Lower lobe of right lung (tissue), 2 donors: Measurements from ENCODE around the gene PCYT1A. TPM values are rescaled to one million over a fixed set of nuclear protein-coding genes. Genes with fewer than 3 reads are reported as not detected.

ENCODE experiments used
- ATAC-seq, 2 donors: fragments of 200-7000 bp; cut with Tn5 transposase; one replicate each; pipeline ENCODE4 v1.9.1; 2020 to 2022; ENCODE audit warnings: mild to moderate bottlenecking in 2 of 2, moderate library complexity in 2 of 2
- DNase-seq: peaks from one replicate; pipeline ENCODE4 v3.0.0-alpha.2; 2020
- H3K27ac ChIP-seq: fragments of 200-600 bp; one replicate; pipeline ENCODE4 v1.8.0; 2022
- H3K27me3 ChIP-seq: fragments of 200-600 bp; one replicate; pipeline ENCODE4 v1.8.0; 2022; ENCODE audit warnings: low read depth
- H3K36me3 ChIP-seq: fragments of 200-600 bp; one replicate; pipeline ENCODE4 v1.8.0; 2022; ENCODE audit warnings: mild to moderate bottlenecking
- H3K4me1 ChIP-seq: fragments of 200-600 bp; one replicate; pipeline ENCODE4 v1.8.0; 2022
- H3K4me3 ChIP-seq: fragments of 200-600 bp; one replicate; pipeline ENCODE4 v1.8.0; 2022; ENCODE audit warnings: mild to moderate bottlenecking
- H3K9me3 ChIP-seq: fragments of 200-600 bp; one replicate; pipeline ENCODE4 v1.8.0; 2022
- intact Hi-C: fragments of 100-400 bp; cut with DNase I; formaldehyde crosslinking; loops from one replicate; pipeline ENCODE4 v1.11.0; 2022
- total RNA-seq: library from RNA; stranded (reverse); fragmentation: NEBNext Ultra II Directional; extraction: Animal tissue kit (Norgen Biotek cat#: 25700); gene quantifications from one replicate; pipeline ENCODE4 v1.2.1, GENCODE V29; 2021
- TF ChIP-seq, protein P1 (sequence below): fragments of 200-600 bp; IDR thresholded peaks from one replicate; pipeline ENCODE4 v1.8.0; 2022; ENCODE audit warnings: antibody characterized with exemption, mild to moderate bottlenecking
- donor health status: DM: no; HTN: yes; CAD: no; lungs with severe emphysema.

Gene PCYT1A
- total RNA-seq, 1 donor from 2014 or later, result 56.1 TPM

DNA sequence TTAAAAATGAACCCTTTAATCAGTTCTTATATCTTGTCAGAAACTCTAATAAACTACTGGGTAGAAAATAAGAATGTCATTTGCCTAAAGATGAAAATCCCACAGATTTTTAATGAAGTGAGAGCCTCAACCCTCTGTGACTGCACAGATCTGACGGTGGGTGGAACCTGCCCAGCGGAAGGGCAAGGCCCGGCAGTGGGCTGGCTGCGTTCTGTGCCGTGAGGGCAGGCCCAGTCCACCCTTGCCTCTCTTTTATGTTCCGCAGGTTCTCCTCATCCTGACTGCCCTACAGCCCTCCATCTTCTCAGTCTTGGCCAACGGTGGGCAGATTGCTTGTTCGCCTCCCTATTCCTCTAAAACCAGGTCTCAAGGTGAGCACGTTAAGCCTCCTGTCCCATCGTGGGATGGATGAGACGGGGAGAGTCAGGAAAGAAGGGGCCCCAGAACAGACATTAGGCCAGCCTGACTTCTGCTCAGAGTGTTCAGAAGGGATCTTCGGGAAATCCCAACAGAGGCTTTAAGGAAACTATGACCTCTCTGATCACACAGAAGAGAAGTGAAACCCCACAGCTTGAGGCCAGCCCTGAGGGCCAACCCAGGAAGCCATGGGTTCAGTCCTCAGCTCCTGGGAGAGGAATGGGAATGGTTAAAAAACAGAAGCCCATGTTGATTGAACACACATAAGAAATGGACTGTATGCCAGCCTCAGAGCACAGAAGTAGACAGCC, 55.2 kb downstream of the PCYT1A start:
- H3K36me3 ChIP-seq, result peaks cover 20% of the 10 kb centered on the region
- intact Hi-C loops, result no loop called here
- no peak for DNase-seq

DNA sequence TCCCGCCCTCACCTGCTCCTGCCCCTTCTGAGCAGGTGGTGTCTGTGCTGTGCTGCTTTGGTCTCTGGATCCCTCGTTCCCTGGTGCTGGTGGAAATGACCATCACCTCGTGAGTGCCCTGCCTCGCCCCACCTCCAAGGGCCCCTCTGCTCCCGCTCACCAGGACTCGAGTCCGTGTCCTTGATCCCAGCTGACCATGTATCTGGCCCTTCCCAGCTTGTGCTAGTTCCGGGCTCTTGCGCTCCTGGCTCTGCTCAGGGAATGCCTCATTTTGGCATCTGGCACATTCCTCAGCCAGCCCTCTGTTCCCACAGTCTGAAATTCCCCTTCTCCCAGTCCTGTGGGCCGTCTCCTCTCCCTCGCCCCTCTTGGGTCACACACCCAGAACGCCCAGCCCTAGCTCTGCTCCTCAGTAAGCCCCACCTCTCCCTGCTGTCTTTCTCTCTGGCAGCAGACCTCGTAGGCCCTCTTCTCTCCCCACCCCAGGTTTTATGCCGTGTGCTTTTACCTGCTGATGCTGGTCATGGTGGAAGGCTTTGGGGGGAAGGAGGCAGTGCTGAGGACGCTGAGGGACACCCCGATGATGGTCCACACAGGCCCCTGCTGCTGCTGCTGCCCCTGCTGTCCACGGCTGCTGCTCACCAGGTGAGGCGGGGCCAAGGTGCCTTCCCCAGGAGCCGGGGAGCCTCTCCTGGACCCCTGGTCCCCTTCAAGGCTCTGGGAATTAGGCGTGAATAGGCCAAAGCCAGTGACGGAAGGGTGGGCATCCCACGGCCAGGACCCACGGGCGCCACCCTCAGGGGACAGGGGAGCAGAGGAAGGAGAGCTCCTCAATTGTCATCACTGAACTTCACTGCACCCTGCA, 59.7 kb downstream of the PCYT1A start:
- no peaks in the 10 kb centered on the region for H3K9me3 ChIP-seq
- no peaks in the 10 kb centered on the region for H3K27me3 ChIP-seq
- no peaks in the 10 kb centered on the region for H3K4me1 ChIP-seq
- intact Hi-C loops, result no loop called here
- no peak overlapping the region for H3K4me3 ChIP-seq
- H3K36me3 ChIP-seq, result no peaks in the 10 kb centered on the region
- H3K27ac ChIP-seq, result no peak overlapping the region
- peak; percentile 34 to 42 for ATAC-seq
- DNase-seq, result no peak
- TF ChIP-seq, protein P1, sequence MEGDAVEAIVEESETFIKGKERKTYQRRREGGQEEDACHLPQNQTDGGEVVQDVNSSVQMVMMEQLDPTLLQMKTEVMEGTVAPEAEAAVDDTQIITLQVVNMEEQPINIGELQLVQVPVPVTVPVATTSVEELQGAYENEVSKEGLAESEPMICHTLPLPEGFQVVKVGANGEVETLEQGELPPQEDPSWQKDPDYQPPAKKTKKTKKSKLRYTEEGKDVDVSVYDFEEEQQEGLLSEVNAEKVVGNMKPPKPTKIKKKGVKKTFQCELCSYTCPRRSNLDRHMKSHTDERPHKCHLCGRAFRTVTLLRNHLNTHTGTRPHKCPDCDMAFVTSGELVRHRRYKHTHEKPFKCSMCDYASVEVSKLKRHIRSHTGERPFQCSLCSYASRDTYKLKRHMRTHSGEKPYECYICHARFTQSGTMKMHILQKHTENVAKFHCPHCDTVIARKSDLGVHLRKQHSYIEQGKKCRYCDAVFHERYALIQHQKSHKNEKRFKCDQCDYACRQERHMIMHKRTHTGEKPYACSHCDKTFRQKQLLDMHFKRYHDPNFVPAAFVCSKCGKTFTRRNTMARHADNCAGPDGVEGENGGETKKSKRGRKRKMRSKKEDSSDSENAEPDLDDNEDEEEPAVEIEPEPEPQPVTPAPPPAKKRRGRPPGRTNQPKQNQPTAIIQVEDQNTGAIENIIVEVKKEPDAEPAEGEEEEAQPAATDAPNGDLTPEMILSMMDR, result no peak

More for the DNA sequence above, 55.2 kb downstream of the PCYT1A start:
- Histone ChIP-seq H3K27ac (no peak overlapping the region), H3K4me3 (no peak overlapping the region), H3K9me3 (no peaks in the 10 kb centered on the region), H3K27me3 (no peaks in the 10 kb centered on the region), H3K4me1 (no peaks in the 10 kb centered on the region)
- peak; percentile 14 to 24 for ATAC-seq
- TF ChIP-seq, protein P1, result no peak

DNA sequence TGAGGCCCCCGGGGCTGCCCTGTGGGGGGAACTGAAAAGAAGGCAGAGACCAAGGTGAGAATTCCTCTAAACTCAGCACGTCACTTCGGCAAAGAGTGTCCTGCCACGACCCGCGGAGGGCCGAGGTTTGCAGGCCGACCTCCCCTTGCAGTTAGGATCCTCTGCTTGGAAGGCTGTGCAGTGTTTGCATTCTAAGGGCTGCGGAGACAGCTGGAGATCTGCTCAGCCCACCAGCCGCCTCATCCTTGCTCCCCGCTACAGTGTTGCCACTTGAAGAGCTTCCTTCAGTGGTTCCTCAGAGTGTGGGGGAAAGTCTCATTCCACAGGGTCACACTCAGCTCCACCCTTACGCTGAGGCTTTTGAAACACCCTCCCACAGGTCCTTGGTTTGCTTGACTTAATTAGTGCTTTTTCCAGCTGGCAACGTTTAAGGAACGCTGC, 60.4 kb downstream of the PCYT1A start:
- TF ChIP-seq, protein P1, result no peak
- Histone ChIP-seq H3K4me3 (no peak overlapping the region), H3K27ac (no peak overlapping the region), H3K4me1 (no peaks in the 10 kb centered on the region), H3K9me3 (no peaks in the 10 kb centered on the region), H3K27me3 (no peaks in the 10 kb centered on the region), H3K36me3 (no peaks in the 10 kb centered on the region)
- intact Hi-C loops, result no loop called here
- ATAC-seq (peak; percentile 23 to 25), DNase-seq (no peak)

DNA sequence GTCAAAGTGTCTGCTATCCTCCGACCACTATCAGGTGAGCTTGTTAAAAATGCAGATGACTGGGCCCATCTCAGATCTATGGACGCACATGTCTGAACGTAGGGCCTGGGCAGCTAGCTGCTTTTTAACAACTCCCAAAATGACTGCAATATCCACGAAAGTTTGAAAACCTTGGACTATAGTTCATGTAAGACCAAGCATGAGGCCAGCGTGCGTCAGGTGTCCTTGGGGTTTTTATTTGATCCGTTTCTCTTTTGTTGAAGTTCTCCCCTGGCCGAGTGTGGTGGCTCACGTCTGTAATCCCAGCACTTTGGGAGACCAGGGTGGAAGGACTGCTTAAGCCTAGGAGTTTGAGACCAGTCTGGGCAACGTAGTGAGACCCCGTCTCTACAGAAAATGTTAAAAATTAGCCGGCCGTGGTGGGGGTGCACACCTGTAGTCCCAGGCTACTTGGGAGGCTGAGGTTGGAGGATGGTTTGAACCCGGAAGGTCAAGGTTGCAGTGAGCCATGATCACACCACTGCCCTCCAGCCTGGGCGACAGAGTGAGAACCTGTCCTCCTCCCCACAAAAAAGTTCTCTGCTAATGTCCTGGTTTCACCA, 61.7 kb downstream of the PCYT1A start:
- H3K27ac ChIP-seq, result no peak overlapping the region
- TF ChIP-seq, protein P1, result no peak
- intact Hi-C loops, result no loop called here
- no peaks in the 10 kb centered on the region for H3K9me3 ChIP-seq
- no peak overlapping the region for H3K4me3 ChIP-seq
- DNase-seq, result no peak
- no peaks in the 10 kb centered on the region for H3K36me3 ChIP-seq
- H3K27me3 ChIP-seq, result no peaks in the 10 kb centered on the region
- no peak for ATAC-seq
- H3K4me1 ChIP-seq, result no peaks in the 10 kb centered on the region

DNA sequence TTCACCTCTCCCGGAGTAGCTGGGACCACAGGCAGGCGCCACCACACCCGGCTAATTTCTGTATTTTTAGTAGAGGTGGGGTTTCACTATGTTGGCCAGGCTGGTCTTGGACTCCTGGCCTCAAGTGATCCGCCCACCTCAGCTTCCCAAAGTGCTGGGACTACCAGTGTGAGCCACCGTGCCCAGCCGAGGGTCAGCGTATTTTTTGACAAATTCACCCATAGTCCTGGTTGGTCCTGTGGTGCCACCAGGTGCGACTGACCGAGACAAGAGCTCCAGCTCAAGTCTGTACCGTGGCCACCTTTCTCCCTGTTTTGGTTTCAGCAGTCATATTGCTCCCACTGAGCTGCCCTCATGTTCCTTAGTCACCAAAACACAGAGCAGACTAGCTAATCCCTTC, 62.4 kb downstream of the PCYT1A start:
- Histone ChIP-seq H3K4me1 (peaks cover 1% of the 10 kb centered on the region), H3K27ac (no peak overlapping the region), H3K9me3 (no peaks in the 10 kb centered on the region), H3K27me3 (no peaks in the 10 kb centered on the region), H3K4me3 (no peak overlapping the region), H3K36me3 (no peaks in the 10 kb centered on the region)
- TF ChIP-seq, protein P1, result no peak
- intact Hi-C loops, result no loop called here
- DNase-seq (no peak), ATAC-seq (no peak)
